HG03103 (cell line): ENCODE measurements around the gene TLR6.

Experiments used
- ATAC-seq: cut with Tn5 transposase; IDR thresholded peaks from one replicate; pipeline ENCODE4 v1.9.1; 2021; ENCODE audit warnings: low read depth; ENCODE audit not compliant: unreplicated experiment

TLR6 gene

DNA sequence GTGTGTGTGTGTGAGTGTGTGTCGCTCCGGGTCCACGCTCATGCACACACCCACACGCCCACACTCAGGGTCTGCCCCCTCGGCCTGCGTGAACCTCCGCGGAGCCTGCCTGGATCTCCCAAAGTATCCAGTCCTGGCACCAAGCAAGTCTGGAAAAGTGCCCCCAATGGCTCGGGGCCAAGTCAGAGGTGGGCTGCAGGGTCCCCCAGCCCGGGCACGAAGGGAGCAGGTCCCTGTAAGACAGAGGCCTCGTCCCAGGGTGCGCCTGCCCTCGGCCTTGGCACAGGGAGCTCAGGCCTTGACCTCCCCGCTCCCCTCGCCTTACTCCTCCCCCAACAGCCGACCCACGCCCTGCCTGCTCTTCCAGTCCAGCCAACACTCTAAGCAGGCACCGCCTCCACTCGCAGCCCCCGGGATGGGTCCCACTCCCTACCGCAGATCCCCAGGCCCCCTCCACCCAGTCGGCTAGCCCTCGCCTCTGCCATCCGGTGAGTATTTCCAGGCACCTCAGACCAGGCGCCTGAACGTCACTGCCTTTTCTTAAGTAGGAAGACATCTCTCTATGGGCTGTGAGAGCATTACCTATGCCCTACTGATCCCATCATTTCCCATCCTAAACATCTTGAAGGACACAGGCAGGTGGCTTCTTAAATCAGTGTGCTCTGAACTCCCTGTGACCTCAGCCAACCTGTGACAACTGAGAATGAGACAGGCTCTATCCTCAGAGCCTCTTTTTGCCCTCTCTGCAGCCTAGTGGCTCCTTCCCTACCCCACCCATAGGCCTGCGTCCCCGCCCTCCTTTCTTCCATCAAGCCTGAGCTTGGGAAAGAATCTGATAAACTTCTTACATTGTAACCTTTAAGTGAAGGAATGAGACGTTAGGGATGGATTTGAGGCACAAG is 11.7 kb upstream of the TLR6 start:
- ATAC-seq = no peak

DNA sequence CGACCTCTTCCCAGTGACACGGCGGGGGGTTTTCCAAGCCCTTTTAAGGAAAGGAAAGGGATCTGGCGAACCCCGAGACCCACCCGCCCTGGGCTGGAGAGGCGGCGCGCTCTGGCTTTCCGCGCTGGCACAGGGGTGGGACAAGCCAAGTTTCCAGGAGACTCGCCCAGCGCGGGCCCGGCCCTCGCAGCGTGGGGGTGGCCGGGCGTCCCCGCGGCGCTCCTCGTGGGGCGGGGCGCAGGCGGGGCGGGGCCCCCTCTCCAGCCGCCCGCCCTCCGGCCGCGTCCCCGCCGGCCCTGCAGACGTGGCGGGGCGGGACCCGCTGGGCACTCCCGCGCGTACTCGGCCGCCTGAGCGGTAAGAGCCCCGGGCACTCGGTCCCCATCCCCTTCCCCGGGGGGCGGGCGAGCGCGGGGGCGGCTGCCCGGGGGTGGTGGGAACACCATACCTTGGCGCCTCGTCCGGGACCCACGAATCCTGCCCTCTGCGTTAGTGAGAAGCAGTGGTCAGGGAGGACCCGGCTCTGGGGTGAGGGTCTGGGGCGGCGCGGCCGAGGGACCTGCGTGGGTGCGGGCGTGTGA is 11.0 kb upstream of the TLR6 start, which contains the start of gene FAM114A1:
Gene FAM114A1 (plus strand): TSS at position 329 of the 581 bp plus-strand sequence. CDS start 10,273 bp downstream, outside the sequence.
- peak; percentile 84 for ATAC-seq

DNA sequence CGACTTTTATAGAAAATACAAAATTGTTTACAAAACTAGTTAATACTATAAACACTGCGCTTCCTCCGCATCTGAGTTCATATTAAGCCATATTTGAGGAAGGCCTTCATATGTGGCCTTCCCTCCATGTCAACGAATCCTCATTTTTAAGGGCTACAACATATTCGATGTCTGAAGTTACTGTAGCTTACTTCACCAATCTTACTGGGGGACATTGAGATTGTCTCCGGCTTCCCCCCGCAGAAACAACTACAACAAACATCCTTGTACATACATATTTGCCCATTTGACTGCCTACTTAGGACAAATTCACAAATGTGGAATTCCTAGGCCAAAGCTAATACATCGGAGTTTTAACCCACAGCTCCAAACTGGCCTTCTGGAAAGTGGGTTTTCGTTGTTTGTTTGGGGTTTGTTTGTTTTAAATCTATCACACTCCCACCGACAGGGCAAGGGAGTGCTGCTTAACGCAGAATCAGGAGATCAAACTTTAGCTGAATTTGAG is 10.4 kb upstream of the TLR6 start:
- peak; percentile 16 for ATAC-seq

GRCh38 chr4:38865445-38865844 is 8.8 kb upstream of the TLR6 start:
- no peak for ATAC-seq

- ATAC-seq = no peak
Measured at GRCh38 chr4:38861791-38862190, 5.2 kb upstream of the TLR6 start.

GRCh38 chr4:38860788-38861424 is 4.3 kb upstream of the TLR6 start:
- no peak for ATAC-seq

DNA sequence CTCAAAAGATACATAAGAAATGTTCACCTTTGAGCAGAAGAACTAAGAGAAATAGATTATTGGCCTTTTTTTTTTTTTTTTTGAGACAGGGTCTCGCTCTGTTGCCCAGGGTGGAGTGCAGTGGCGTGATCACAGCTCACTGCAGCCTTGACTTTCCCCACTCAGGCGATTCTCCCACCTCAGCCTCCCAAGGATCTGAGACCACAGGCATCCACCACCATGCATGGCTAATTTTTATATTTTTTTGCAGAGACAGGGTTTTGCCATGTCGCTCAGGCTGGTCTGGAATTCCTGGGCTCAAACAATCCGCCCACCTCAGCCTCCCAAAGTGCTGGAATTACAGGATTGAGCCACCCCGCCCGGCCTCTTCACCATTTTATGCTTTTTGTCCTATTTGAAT is 2.9 kb upstream of the TLR6 start:
- no peak for ATAC-seq

- ATAC-seq = no peak
Measured at GRCh38 chr4:38858097-38858420, 1.4 kb upstream of the TLR6 start.

- ATAC-seq = peak; percentile 49
Measured at GRCh38 chr4:38857354-38858096, 908 bp upstream of the TLR6 start.

DNA sequence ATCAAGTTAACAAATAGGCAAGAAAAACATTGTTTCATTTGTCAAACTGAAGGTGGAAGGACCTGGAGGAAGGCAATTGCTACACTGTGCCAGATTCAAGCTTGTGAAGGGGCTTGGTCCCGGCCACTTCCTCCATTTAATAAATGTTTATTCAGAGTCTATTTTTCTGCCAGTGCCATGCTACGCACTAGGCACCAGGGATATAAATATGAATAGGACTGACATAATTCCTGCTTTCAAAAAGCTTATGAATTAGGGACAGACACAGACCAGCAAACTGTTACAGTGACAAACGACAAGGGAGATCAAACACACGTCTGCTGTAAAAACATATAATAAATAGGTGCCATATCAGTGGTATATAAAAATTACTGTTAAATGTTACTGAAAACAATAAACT is 571 bp downstream of the TLR6 start:
- ATAC-seq = no peak

DNA sequence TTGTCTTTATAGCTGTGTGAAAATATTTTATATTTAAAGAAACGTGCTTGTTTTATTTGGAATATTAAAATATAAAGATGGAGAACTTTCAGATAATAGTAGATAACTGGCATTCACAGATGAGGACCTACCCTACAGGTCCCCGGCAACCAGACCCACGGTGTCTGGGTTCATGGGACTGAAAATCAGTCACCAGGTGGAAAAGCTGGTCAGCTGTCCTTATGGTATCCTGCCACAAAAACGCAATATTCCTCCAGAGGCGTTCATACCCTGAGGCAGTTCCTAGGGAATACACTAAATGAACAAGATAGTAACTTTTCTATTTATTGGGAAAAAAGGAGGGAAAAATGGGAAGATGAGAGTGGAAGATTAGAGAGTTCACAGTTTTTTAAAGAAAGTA is 1.2 kb downstream of the TLR6 start:
- no peak for ATAC-seq

GRCh38 chr4:38846015-38846414 is 10.6 kb downstream of the TLR6 start:
- no peak for ATAC-seq

GRCh38 chr4:38842994-38843393 is 13.6 kb downstream of the TLR6 start:
- ATAC-seq = no peak

DNA sequence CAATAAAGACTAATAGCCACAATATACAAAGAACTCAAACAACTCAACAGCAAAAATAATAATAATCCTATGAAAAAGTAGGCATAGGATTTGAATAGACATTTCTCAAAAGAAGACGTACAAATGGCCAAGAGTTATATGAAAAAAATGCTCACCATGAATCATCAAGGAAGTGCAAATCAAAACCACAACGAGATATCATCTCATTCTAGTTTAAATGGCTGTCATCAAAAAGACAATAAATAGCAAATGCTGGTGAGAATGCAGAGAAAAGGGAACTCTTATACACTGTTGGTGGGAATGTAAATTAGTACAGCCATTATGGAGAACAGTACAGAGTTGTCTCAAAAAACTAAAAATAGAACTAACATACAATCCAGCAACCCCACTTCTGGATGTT is 18.8 kb downstream of the TLR6 start:
- no peak for ATAC-seq

DNA sequence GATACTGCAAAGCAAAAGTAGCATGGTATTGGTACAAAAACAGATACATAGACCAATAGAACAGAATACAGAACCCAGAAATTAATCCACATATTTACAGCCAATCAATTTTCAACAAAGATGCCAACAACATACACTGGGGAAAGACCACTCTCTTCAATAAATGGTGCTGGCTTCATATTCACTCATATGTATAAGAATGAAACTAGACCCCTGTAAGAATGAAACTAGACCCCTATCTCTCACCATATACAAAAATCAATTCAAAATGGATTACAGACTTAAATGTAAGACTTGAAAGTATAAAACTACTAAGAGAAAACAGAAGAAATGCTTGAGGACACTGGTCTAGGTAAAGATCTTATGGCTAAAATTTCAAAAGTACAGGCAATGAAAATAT is 19.3 kb downstream of the TLR6 start:
- no peak for ATAC-seq

DNA sequence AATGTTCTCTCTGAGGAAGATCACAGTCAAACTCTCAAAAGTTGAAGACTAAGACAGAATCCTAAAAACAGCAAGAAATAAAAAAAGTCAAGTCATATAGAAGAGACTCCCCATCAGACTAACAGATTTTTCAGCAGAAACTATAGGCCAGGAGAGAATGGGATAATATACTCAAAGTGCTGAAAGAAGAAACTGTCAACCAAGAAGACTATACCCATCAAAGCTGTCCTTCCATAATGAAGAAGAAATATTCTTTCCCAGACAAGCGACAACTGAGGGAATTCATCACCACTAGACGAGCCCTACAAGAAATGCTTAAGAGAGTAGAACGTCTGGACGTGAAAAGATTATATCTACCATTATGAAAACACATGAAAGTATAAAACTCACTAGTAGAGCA is 22.0 kb downstream of the TLR6 start:
- ATAC-seq = no peak

GRCh38 chr4:38832624-38833528 is 23.7 kb downstream of the TLR6 start:
- ATAC-seq = no peak

- ATAC-seq = no peak
Measured at GRCh38 chr4:38832206-38832605, 24.4 kb downstream of the TLR6 start.

DNA sequence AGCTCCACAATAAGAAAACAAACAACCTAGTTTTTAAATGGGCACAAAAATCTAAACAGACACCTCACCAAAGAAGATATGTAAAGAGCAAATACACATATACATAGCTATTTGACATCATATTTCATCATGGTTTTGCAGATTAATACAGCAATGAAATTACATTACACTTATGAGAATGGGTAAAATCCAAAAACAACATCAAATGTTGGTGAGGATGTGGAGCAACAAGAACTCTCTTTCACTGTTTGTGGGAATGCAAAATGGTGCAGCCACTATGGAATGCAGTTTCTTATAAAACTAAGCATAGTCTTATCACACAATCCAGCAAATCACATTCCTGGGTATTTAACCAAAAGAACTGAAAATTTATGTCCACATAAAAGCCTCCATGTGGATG is 25.0 kb downstream of the TLR6 start:
- ATAC-seq = no peak

GRCh38 chr4:38829237-38829636 is 27.4 kb downstream of the TLR6 start:
- ATAC-seq = no peak
